ENCODE results near the gene ARG2.

Gene ARG2

DNA sequence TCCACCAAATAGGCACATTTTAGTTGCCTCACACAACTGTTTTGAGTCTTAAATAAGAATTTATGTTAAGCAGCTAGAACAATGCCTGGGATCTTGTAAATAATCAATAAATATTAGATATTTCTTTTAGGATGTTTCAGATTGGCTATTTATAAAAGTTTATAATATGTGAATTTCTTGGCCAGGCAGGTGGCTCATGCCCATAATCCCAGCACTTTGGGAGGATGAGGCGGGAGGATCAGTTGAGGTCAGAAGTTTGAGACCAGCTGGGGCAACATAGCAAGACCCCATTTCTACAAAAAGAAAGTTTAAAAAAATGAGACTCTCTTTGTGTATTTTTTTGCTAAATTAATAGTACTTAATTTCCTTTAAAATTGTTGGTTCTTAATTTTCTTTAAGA, 21.8 kb downstream of the ARG2 start:
- no peak for DNase-seq (ENCODE audit: low spot score)

DNA sequence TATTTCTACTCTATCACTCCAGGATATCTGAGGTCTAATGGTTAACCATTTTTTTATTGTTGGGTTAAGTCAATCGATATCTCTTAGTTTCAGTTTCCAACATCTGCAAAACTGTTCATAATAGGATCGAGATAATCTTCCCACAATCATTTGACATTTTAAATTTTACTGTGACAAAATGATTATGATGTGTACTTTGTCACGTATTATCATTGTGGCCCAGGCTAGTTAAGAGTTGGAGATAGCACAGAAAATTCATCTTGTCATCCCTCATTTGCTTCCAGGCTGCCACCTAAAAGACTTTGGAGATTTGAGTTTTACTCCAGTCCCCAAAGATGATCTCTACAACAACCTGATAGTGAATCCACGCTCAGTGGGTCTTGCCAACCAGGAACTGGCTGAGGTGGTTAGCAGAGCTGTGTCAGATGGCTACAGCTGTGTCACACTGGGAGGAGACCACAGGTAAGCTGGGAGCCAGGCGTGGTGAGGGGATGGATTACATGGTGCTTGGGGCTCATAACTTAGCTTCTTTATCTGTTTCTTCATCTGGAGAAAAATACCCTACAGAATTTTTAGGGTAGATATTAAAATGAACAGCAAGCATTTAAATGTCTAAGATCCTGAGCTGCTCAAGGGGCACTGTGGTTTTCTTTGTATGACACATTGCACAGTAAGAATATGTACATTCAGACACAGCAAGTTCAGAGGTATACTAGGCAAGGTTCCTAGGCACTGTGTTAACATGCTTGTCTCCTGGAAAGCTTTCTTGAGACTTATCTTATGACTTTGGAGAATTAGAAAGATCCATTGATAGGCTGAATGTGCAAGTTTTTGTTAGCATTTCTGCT, 22.4 kb downstream of the ARG2 start:
- no peak for DNase-seq (ENCODE audit: low spot score)

DNA sequence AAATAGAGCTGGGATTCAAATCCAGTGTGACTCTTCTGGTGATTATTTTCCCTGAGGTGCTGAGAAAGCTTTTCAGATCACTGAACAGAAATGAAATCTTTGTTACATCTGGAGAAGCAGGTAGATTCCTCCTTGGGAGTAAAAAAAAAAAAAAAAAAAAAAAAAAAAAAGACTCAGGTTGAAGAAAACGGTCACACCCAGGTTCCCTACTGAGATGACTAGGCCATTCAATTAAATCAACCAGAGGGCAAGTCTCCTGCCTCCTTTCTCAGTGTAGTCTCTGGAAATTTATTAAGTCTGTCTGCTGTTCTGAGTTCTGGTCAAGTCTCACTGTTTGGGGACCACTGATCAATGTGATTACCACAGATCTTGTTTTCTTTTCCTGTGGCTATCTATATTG, 24.0 kb downstream of the ARG2 start:
- DNase-seq (ENCODE audit: low spot score): no peak

DNA sequence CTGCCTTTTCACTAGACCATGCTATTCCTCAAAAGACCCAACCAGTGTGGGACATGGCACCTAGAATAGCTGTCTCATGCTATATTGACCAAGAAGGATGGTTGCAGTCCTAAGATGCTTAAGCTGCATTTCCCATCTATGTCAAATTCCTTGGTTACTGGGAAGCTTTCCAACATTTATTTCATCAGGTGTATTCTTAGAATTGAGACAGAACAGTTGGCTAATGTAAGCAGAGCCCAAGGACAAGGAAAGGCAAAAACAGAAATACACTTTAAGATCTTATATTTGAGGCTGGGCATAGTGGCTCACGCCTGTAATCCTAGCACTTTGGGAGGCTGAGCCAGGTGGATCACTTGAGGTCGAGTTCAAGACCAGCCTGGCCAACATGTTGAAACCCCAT, 24.7 kb downstream of the ARG2 start:
- DNase-seq (ENCODE audit: low spot score): no peak

DNA sequence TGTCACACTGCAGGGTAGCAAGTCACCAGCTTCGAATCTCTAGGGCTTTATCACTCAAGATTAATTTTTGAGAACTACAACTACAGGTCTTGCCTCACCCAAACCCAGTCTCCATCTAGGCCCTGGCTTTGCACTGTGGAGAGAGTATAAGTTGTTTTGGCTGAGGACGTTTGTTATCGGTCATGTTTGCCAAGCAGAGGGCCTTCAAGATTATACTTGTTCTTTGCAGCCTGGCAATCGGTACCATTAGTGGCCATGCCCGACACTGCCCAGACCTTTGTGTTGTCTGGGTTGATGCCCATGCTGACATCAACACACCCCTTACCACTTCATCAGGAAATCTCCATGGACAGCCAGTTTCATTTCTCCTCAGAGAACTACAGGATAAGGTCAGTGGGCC, 25.7 kb downstream of the ARG2 start:
- no peak for DNase-seq (ENCODE audit: low spot score)

DNA sequence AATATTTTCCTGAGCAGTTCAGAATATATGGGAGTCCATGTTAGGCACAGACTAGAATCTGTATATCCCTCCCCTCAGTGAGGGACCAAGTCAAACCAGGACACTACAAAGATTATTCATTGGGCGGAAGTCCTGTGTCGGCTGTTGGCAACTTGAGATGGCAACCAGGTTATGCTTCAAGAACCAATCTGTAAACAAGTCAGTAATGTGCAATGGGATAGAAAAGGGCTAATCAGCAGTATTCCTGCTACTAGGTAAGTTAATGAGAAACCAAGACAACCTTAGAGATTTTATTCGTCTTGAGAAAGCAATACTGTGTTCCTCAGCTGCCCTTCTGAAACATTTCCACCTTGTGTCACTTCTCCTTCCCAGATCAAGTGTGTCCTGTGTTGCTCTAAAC, 26.4 kb downstream of the ARG2 start:
- DNase-seq (ENCODE audit: low spot score): no peak

DNA sequence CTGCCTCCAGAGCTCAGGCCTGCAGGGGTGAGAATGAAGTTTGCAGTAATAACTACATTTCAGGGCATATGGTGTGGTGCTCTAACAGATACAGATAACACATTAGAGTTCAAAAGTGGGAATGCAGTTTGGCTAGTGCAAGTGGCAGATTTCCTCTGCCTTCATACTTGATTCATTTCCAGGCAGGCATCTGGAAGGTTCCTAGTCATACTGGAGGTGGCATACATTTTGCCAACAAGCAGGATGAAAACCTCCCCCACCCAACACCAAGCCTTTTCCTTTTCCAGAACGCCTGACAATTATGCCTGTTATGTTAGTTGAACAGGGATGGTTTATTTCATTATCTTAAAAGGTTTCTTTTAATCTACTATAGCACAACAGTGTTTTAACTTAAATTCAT, 30.4 kb downstream of the ARG2 start:
- DNase-seq (ENCODE audit: low spot score): no peak

DNA sequence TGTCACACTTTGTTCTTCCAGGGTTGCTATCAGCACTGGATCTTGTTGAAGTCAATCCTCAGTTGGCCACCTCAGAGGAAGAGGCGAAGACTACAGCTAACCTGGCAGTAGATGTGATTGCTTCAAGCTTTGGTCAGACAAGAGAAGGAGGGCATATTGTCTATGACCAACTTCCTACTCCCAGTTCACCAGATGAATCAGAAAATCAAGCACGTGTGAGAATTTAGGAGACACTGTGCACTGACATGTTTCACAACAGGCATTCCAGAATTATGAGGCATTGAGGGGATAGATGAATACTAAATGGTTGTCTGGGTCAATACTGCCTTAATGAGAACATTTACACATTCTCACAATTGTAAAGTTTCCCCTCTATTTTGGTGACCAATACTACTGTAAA, 31.0 kb downstream of the ARG2 start:
- no peak for DNase-seq (ENCODE audit: low spot score)

DNA sequence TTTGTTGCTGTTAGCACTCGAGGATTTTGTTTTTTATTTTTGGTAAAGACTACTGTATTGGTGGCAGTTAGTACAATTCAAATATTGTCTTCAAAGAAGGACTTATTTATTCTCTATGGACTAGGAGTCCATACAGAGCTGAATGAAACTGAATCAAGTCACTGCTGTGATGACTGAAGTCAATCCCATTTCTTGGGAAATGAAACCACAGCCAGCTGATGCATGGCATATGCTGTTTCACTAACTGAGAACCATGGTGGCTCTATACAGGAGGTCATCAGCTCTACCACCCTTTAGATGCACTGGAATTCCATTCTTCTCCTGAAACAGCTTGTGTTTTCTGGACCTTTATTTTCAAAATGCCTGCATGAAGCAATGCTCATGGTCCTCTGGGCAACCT, 32.5 kb downstream of the ARG2 start:
- DNase-seq (ENCODE audit: low spot score): no peak

DNA sequence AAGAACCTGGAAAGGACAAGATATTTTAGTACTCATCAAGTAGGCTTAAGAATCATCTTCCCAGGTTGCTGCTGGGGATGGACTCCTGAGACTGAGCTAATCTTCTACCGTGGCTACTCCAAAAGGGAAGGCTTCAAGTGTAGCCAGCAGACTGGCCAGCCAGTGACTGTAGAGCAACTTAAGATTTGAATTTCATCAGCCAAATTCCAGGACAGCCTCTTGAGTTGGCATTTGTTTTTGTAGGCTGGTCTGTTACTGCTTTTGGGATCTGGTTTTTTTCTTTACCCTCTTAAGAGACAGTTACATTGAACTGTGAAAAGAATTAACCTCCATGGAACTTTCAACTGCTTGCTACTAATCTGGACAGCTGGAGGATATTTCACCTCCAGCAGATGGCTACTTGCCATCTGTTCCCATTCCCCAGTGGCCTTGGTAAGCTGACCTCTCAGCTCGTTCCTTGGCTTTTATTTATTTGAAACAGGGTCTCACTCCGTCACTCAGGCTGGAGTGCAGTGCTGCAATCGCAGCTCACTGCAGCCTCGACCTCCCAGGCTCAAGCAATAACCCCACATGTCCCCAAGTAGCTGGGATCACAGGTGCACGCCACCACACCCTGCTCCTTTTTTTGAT, 34.0 kb downstream of the ARG2 start:
- no peak for DNase-seq (ENCODE audit: low spot score)

DNA sequence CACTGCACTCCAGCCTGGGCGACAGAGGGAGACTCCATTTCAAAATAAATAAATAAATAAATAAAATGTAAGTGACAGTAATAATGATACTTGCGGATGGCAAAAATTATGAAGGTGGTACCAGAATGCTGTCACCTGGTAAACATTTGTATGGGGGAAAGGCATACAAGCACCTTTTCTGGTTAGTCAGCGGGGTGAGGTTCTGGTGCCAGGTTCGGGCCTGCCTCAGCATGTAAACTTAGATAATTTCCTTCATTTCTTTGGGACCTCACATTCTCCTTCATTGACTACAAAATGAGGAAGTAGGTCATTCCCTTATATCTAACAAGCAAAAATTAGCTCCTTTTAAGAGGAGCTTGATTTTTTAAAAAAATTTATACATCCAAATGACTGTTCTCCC, 43.9 kb downstream of the ARG2 start:
- DNase-seq (ENCODE audit: low spot score): no peak

DNA sequence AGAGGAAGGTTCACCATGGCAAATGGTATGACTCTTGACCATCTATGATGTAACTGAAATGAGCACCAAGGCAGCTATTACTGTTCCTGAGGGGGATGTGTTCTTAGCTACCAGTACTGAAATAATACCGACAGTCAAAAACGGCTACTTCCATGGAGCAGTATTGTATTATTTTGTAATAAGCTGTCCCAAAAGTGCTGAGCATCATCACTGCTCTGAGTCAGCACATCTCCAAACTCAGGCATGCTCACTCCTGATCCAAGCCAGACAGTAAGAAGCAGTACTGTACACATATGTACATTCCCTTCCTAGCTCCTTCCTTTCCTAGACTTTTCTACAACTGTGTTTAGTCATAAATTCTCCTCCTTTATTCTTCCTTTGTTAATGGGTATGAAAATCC, 46.1 kb downstream of the ARG2 start:
- no peak for DNase-seq (ENCODE audit: low spot score)

DNA sequence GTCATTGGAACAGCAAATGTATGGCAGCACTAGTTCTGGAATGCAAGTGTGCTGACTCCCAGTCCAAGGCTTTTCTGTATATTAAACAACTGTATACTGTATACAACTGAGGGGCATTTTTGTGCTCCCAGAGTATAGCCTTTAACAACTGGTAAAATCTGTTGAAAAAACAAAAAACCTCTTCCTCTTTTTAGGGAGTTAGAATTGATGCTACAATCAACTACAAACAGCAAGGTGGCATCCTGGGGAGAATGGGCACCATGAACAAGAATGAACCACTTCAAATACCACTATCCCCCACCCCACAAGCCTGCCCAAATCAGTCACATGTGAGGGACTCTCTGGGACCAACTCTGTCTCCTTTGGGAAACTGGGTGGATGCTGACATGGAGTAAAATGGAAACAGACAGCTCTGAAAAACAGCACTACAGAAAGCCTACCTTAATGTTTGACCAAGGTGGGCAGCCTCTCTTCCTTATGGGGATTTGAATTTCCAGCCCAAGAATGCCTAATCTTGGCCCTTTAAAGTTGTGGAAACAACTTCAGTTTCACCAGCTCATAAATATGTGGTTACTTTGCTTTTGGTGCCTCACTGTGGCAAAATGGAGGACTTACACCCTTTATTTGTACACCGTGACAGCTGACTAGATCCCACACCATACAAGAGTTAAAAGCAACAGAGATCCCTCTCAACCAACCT, 47.2 kb downstream of the ARG2 start:
- peak; percentile 71 for DNase-seq (ENCODE audit: low spot score)

DNA sequence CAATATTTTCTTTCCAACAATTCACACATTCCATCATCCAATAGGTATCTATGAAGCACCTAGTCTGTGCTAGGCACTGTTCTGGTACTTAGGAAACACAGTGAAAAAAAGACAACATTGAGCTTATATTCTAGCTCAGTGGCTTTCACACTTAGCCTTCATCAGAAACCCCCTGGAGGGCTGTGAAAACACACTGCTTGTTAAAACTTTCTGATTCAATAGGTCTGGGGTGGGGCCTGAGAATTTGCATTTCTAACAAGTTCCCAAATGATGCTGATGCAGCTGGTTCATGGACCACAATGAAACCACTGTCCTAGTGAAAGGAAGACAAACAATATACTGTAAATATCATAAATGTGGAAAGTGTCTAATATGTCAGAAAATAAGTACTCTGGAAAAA, 48.8 kb downstream of the ARG2 start:
- peak; percentile 31 for DNase-seq (ENCODE audit: low spot score)

DNA sequence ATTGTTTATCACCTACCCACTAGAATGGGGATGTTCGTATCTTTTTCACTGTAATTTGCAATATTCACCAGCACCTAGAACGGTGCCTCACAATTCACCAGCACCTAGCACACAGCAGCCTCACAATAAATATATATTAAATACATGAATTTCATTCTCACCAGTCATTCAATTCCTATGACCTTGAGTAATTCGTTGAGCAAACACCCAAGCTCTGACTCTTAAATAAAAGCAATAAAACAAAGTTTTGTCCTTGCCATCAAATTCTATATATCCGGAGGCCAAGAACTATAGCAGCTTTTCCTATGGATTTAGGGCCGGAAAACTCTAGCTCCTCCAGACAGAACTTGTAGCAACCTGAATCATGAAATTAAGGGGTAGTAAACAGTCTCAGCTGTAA, 53.7 kb downstream of the ARG2 start:
- no peak for DNase-seq (ENCODE audit: low spot score)

DNA sequence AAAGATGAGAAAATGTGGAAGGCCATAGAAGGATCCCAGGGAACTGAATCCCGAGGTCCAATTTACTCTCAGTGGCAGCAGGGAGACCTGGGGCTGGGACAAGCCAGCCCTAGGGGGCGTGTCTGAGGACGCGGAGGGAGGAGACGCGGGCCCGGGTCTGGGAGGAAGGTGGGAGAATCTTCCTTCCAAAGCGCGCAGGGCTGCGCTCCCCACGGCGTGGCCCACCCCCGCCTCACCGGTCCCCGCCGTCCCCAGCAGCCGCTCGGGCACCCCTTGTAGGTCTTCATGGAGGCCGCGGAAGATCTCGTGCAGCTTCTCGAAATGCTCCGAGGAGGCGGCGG, 54.4 kb downstream of the ARG2 start:
- peak; percentile 40 for DNase-seq (ENCODE audit: low spot score)

DNA sequence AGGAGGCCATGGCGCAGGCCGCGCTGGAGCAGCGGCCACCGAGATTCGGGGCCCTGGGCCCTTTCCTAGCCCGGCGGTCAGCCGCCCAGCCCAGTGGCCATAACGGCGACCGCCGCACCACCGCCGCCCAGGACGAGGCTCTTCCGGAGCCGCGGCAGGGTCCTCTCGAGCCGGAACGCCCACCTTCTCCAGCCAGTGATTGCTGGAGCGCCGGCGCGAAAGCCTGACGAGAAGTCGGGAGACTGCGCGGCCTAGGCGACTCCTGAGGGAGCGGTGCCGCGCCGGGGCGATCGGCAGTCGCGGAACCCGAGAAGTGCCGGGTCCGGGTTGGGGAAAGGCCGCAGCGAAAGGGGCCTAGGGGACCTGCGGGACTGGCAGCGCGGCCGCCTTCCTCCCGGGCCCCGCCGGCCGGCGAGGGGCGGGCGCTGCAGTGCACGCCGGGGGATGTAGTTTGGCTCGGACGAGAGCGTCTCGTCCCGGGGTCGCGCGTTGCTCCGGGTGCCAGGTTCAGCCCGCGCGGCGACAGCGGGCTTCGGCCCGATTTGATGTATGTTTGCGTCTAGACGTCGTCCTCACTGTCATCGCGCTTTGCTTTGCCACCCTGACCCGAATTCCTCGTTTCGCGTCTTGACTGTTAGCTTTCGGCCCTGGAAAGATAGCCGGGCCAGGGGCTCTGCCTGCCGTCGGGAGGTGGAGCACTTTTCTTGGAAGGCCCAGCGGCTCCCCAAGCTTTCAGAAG, 54.9 kb downstream of the ARG2 start, which contains the start of gene VTI1B:
VTI1B (minus strand) TSS at position 153 of the 739 bp plus-strand sequence; CDS start at position 10, 143 bp downstream.
- DNase-seq (ENCODE audit: low spot score): peak; percentile 75

DNA sequence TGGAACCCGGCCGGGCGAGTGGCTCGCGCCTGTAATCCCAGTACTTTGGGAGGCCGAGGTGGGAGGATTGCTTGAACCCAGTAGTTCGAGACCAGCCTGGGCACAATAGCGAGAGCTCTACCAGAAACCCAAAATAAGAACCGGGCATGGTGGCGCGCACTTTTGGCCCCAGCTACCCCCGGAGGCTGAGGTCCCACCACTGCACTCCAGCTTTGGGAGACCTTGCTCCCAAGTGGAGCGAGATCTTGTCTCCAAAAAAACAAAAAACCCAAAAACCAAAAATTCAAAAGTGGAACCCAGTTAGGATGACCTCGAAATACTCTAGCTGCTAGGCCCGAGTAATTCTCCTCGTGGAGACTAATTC, 55.5 kb downstream of the ARG2 start:
- no peak for DNase-seq (ENCODE audit: low spot score)

DNA sequence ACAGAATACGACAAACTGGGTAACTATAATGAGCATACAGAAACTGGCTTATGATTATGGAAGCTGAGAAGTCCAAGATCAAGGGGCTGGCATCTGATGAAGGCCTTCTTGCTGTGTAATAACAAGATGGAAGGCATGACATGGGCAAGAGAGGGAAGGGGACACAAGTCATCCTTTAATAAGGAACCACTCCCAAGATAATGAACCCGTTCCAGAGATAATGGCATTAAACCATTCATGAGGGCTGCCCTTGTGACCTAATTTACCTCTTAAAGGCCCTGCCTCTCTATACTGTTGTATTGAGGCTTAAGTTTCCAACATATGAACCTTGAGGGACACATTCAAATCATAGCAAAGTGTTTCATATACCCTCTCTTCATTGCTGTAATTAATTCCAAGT, 59.3 kb downstream of the ARG2 start:
- no peak for DNase-seq (ENCODE audit: low spot score)

DNA sequence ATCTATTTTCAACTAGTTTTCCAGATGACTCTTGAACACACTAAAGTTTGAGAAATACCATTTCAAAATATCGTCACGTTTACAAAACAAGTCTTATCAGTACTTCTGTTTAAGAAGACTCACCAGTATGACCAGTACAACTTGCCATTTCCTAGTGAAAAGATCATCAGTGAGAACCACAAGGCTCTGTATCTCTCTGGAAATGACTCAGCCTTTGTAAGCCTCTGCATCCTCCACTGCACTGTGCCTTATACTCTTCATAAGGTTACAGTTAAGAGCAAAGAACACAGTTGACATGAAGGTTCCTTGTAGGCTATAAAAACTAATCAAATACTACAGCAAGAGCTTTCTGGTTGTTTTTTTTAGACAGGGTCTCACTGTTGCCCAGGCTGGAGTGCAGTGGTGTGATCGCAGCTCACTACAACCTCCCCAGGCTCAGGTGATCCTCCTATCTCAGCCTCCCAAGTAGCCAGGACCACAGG, 60.4 kb downstream of the ARG2 start:
- no peak for DNase-seq (ENCODE audit: low spot score)

DNA sequence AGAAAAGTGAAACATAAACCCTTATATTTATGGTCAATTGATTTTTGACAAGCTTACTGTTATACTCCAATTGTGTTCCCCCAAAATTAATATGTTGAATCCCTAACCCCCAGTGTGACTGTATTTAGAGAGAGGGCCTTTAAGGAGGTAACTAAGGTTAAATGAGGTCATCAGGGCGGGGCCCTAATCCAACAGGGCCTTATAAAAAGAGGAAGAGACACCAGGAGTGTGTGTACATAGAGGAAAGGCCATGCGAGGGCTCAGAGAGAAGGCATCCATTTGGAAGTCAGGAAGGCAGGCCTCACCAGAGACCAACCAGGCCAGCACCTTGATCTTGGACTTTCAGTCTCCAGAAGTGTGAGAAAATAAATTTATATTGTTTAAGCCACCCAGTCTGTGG, 61.2 kb downstream of the ARG2 start:
- no peak for DNase-seq (ENCODE audit: low spot score)

DNA sequence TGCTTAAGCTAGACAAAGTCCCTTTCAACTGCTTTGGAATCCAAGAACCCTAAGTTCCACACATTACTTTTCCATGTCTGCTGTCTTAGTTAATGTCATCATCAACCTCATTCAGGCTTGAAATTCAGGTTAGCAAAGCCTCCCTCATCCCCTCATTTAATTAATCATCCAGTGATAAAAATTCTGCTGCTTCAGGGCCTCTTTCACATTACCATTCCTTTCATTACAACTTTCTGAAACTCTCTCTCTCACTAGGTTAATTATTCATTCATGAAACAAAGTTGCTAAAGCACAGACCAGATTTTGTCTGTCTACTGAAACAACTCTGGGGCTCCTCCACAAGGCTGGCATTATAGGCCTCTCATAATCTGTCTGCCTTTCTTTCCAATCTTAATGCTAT, 64.1 kb downstream of the ARG2 start:
- no peak for DNase-seq (ENCODE audit: low spot score)

DNA sequence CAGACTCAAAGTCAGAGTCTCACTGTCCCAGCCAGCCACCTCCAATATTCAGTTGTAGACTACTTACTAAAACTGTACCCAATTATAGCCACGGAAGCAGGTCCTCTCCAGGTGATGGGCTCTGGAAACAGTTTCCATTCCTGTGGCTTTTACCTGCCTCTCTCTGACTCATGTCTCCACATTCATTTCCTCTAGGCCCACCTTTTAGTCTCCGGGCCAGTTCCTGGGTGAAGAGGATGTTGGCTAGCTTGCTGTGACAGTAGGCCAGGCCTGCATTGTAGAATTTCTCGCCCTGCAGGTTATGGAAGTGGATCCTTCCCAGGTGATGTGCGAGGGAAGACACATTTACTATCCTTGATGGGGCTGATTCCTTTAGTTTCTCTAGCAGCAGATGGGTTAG, 70.3 kb downstream of the ARG2 start:
- no peak for DNase-seq (ENCODE audit: low spot score)

Measured in NAMALWA (cell line).